COLO668 (cell line): ENCODE measurements around the gene BOK.

Source experiments
- DNase-seq: peaks from one replicate; lab custom pipeline; 2025; ENCODE audit not compliant: unreplicated experiment; lab: John Stamatoyannopoulos, UW

BOK gene

GRCh38 chr2:241598061-241598460, 39.5 kb downstream of the BOK start:
- DNase-seq: no peak

GRCh38 chr2:241598487-241598886, 39.9 kb downstream of the BOK start:
- peak; percentile 27 for DNase-seq

GRCh38 chr2:241599615-241600014, 41.1 kb downstream of the BOK start:
- DNase-seq: no peak

GRCh38 chr2:241601841-241602240, 43.3 kb downstream of the BOK start:
- DNase-seq: no peak

GRCh38 chr2:241602720-241603119, 44.2 kb downstream of the BOK start:
- no peak for DNase-seq

- no peak for DNase-seq
These were observed 45.1 kb downstream of the BOK start for GRCh38 chr2:241603686-241604085.

- DNase-seq: no peak
These were observed 47.6 kb downstream of the BOK start for GRCh38 chr2:241606186-241606585.

GRCh38 chr2:241607162-241607885, 48.8 kb downstream of the BOK start:
- no peak for DNase-seq

GRCh38 chr2:241608881-241609280, 50.3 kb downstream of the BOK start:
- no peak for DNase-seq

GRCh38 chr2:241609859-241610793, 51.6 kb downstream of the BOK start:
- DNase-seq: no peak

- no peak for DNase-seq
These were observed 52.5 kb downstream of the BOK start for GRCh38 chr2:241611062-241611461.

- DNase-seq: peak; percentile 64
These were observed 53.8 kb downstream of the BOK start for GRCh38 chr2:241612156-241613016.

GRCh38 chr2:241613017-241613780, 54.7 kb downstream of the BOK start:
- no peak for DNase-seq

GRCh38 chr2:241615041-241615440, 56.5 kb downstream of the BOK start:
- peak; percentile 75 for DNase-seq

GRCh38 chr2:241615522-241616052, 57.0 kb downstream of the BOK start:
- DNase-seq: peak; percentile 21

- peak; percentile 54 for DNase-seq
These were observed 57.9 kb downstream of the BOK start for GRCh38 chr2:241616168-241617125.

GRCh38 chr2:241617431-241618154, 59.0 kb downstream of the BOK start:
- DNase-seq: peak; percentile 56

- DNase-seq: no peak
These were observed 59.8 kb downstream of the BOK start for GRCh38 chr2:241618296-241618805.
